ENCODE measurements around the gene ADGRB3. TPM values are rescaled to one million over a fixed set of nuclear protein-coding genes. Genes with fewer than 3 reads are reported as not detected.
"Not testable (repeated sequence)": the region's sequence is repeated elsewhere in the genome, so short reads cannot be mapped to it uniquely, and the experiment has no call there.

The ADGRB3 gene
- total and polyA plus RNA-seq, 8 donors: 0.19 to 16.0 (median 0.61) TPM; not detected in 1

DNA sequence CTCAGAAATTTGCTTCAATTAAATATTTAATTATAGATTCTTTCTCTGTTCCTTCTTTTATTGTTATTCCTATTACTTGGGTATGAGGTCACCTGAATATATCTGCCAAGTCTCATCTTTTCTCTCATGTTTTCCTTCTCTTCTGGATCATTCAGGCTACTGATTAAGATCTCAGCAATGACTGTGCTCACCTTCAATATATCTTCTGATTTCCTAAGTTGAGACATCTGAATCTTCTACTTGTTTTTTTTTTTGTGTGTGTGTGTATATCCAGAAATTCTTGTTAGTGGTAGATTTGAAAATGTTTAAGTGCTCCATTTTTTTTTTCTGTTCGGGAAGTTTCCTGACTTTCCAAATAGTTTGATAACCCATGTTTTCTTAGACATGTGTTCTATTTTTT lies 108.0 kb downstream of the ADGRB3 start:
- DNase-seq: no peak
- Histone ChIP-seq H3K36me3 (no peaks in the 10 kb centered on the region), H3K4me1 (no peaks in the 10 kb centered on the region), H3K27me3 (no peaks in the 10 kb centered on the region), H3K4me3 (no peak overlapping the region), H3K9me3 (no peaks in the 10 kb centered on the region), H3K27ac (no peak overlapping the region)
- intact Hi-C loops (cut with DNase I; ENCODE audit: low total_unique reads): no loop called here
- WGBS, 5 donors: 68 to 82% (median 75%) methylated on average over 1 of the region's 1 CpG
- no peak for TF ChIP-seq POLR2AphosphoS5 (IDR thresholded peaks at IDR 0.05)
- TF ChIP-seq CTCF (IDR thresholded peaks at IDR 0.05): no peak
- TF ChIP-seq POLR2A (IDR thresholded peaks at IDR 0.05): no peak
- TF ChIP-seq EP300 (IDR thresholded peaks at IDR 0.05): no peak

- DNase-seq; intact Hi-C loops (cut with DNase I; ENCODE audit: low total_unique reads); H3K27ac ChIP-seq; H3K4me1 ChIP-seq; H3K4me3 ChIP-seq; H3K36me3 ChIP-seq; H3K27me3 ChIP-seq; H3K9me3 ChIP-seq: not testable (repeated sequence)
- WGBS, 5 donors: 59 to 67% (median 62%) methylated on average over 1 of the region's 1 CpG
Measured at GRCh38 chr6:68744376-68744775, 109.3 kb downstream of the ADGRB3 start.

- TF ChIP-seq POLR2A (IDR thresholded peaks at IDR 0.05) (no peak), EP300 (IDR thresholded peaks at IDR 0.05) (no peak)
- no peaks in the 10 kb centered on the region for H3K4me1 ChIP-seq
- WGBS, 5 donors: 72 to 92% (median 85%) methylated on average over 1 of the region's 1 CpG
- no peak for DNase-seq
- no peak overlapping the region for H3K4me3 ChIP-seq
- intact Hi-C loops (cut with DNase I; ENCODE audit: low total_unique reads): no loop called here
- H3K36me3 ChIP-seq: no peaks in the 10 kb centered on the region
- no peaks in the 10 kb centered on the region for H3K9me3 ChIP-seq
- H3K27ac ChIP-seq: no peak overlapping the region
- no peaks in the 10 kb centered on the region for H3K27me3 ChIP-seq
Measured at GRCh38 chr6:68746376-68746775, 111.3 kb downstream of the ADGRB3 start.

DNA sequence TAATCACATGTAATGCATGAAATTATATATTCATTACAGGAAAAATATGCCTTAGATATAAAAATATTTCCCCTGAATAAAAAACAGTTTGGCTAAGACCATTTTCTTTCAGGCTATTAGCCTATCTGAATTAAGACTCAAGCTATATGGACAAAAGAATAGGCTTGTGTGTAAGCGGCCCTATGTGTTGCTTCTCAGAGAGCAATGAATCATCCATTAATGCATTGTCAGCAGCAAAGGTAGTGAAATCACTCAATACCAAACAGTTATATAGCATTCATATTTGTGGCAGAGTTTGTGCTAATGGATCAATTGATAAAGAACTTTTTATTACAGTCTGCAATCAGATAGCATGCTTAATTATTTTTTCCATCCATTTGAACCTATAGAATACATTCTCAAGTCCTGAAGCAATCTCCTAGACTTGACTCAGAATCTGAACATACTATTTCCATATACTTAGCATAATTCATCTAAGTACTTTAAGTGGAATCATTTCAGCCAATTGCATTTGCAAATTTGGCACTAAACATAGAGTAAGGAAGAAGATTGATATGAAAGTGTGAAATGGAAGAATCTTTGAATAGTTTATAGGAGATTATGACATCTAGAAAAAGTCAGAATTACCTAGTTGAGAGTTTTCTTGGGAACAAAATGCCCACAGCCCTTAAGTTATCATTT lies 112.2 kb downstream of the ADGRB3 start:
- Histone ChIP-seq H3K9me3 (no peaks in the 10 kb centered on the region), H3K27ac (no peak overlapping the region), H3K27me3 (no peaks in the 10 kb centered on the region), H3K36me3 (no peaks in the 10 kb centered on the region), H3K4me1 (no peaks in the 10 kb centered on the region), H3K4me3 (no peak overlapping the region)
- DNase-seq: no peak
- intact Hi-C loops (cut with DNase I; ENCODE audit: low total_unique reads): no loop called here
- WGBS, 5 donors: 77 to 89% (median 86%) methylated on average over 1 of the region's 1 CpG
- TF ChIP-seq POLR2AphosphoS5 (IDR thresholded peaks at IDR 0.05) (no peak), EP300 (IDR thresholded peaks at IDR 0.05) (no peak), POLR2A (IDR thresholded peaks at IDR 0.05) (no peak), CTCF (IDR thresholded peaks at IDR 0.05) (no peak)

DNA sequence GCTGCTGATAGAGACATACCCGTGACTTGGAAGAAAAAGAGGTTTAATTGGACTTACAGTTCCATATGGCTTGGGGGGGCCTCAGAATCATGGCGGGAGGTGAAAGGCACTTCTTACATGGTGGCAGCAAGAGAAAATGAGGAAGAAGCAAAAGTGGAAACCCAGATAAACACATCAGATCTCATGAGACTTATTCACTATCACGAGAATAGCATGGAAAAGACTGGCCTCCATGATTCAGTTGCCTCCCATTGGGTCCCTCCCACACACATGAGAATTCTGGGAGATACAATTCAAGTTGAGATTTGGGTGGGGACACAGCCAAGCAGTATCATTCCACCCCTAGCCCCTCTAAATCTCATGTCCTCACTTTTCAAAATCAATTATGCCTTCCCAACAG lies 112.8 kb downstream of the ADGRB3 start:
- intact Hi-C loops (cut with DNase I; ENCODE audit: low total_unique reads); H3K27ac ChIP-seq; DNase-seq; H3K36me3 ChIP-seq; H3K4me3 ChIP-seq; H3K27me3 ChIP-seq; H3K9me3 ChIP-seq; H3K4me1 ChIP-seq: not testable (repeated sequence)
- WGBS, 5 donors: 79 to 95% (median 87%) methylated on average over 3 of the region's 3 CpGs

DNA sequence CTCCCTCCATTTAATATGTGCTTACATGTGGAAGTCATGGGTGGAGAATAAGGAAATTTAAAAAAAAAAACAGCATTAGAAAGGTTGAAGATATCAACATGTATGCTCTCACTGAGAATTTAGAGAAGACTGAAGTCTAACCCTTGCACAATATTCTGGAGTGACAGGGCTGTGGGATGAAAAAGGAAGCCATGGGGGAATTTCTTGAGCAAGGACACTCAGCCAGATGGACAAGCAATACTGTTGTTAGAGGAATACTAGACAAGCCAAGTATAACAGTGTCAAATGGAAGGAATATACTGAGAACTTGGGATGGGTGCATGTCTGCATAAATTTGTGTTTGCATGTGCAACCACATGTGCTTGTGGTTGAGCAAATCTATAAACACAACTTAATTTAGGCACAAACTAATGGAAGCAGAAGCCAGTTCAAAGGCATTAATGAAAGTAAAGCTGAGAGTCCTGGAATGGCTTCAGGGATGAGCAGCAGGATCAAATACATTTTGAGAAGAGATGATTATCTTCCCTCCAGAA lies 119.7 kb downstream of the ADGRB3 start:
- H3K4me3 ChIP-seq: no peak overlapping the region
- TF ChIP-seq EP300 (IDR thresholded peaks at IDR 0.05): no peak
- no peak for TF ChIP-seq POLR2A (IDR thresholded peaks at IDR 0.05)
- TF ChIP-seq CTCF (IDR thresholded peaks at IDR 0.05): no peak
- no peak for TF ChIP-seq POLR2AphosphoS5 (IDR thresholded peaks at IDR 0.05)
- intact Hi-C loops (cut with DNase I; ENCODE audit: low total_unique reads): no loop called here
- H3K27ac ChIP-seq: no peak overlapping the region
- H3K27me3 ChIP-seq: no peaks in the 10 kb centered on the region
- no peaks in the 10 kb centered on the region for H3K4me1 ChIP-seq
- DNase-seq: no peak
- no peaks in the 10 kb centered on the region for H3K36me3 ChIP-seq
- no peaks in the 10 kb centered on the region for H3K9me3 ChIP-seq
